ENCODE results near the gene SKA2.
"Not testable (repeated sequence)": the region's sequence is repeated elsewhere in the genome, so short reads cannot be mapped to it uniquely, and the experiment has no call there.

The SKA2 gene

GRCh38 chr17:59093702-59094231 is 61.2 kb downstream of the SKA2 start:
- no peak for DNase-seq

GRCh38 chr17:59093145-59093701 is 61.8 kb downstream of the SKA2 start:
- no peak for DNase-seq

- DNase-seq: not testable (repeated sequence)
Measured at GRCh38 chr17:59090593-59090992, 64.4 kb downstream of the SKA2 start.

GRCh38 chr17:59084154-59084553 is 70.8 kb downstream of the SKA2 start:
- no peak for DNase-seq

- DNase-seq: no peak
Measured at GRCh38 chr17:59074494-59074893, 80.5 kb downstream of the SKA2 start.

GRCh38 chr17:59073972-59074371 is 81.0 kb downstream of the SKA2 start:
- no peak for DNase-seq

- DNase-seq: no peak
Measured at GRCh38 chr17:59069856-59070255, 85.1 kb downstream of the SKA2 start.

- DNase-seq: no peak
Measured at GRCh38 chr17:59067756-59068155, 87.2 kb downstream of the SKA2 start.

- DNase-seq: no peak
Measured at GRCh38 chr17:59067340-59067739, 87.6 kb downstream of the SKA2 start.

GRCh38 chr17:59062509-59062908 is 92.5 kb downstream of the SKA2 start:
- no peak for DNase-seq
